Large intestine (tissue), 3 donors: Measurements from ENCODE around the gene TARS3. TPM values are rescaled to one million over a fixed set of nuclear protein-coding genes. Genes with fewer than 3 reads are reported as not detected.
"Not testable (repeated sequence)": the region's sequence is repeated elsewhere in the genome, so short reads cannot be mapped to it uniquely, and the experiment has no call there.

Experiments used
- DNase-seq, 2 donors: peaks; one replicate each; pipeline versions ENCODE4 v3.0.0 to v3.0.0-alpha.2; 2013
- H3K27ac ChIP-seq: one replicate; pipeline ENCODE4 v1.5.1; 2013; ENCODE audit warnings: low read length
- H3K27me3 ChIP-seq: 2 replicates; pipeline ENCODE4 v1.6.1; 2013; ENCODE audit warnings: low read length; ENCODE audit not compliant: control insufficient read depth, insufficient read depth
- H3K36me3 ChIP-seq: 2 replicates; pipeline ENCODE4 v1.6.1; 2013; ENCODE audit warnings: low read length; ENCODE audit not compliant: control insufficient read depth, insufficient read depth
- H3K4me1 ChIP-seq: one replicate; pipeline ENCODE4 v1.6.1; 2013; ENCODE audit warnings: low read length; ENCODE audit not compliant: control insufficient read depth, insufficient read depth
- H3K4me3 ChIP-seq: one replicate; pipeline ENCODE4 v1.5.1; 2013; ENCODE audit warnings: low read length
- H3K9me3 ChIP-seq: one replicate; pipeline ENCODE4 v1.6.1; 2013; ENCODE audit warnings: mild to moderate bottlenecking, low read depth, low read length, moderate library complexity; ENCODE audit not compliant: control insufficient read depth
- WGBS: methylation state at CpG from one replicate; pipeline ENCODE4 v1.1.5; 2013; ENCODE audit warnings: low lambda C conversion rate; ENCODE audit not compliant: insufficient coverage; 5-methylcytosine and 5-hydroxymethylcytosine counted together
- polyA plus RNA-seq: library from polyadenylated mRNA; unstranded; fragments of 120-200 nt; gene quantifications from one replicate; pipeline ENCODE4 v1.2.1, GENCODE V29; 2013

Gene TARS3
- polyA plus RNA-seq, 1 donor = 19.8 TPM

GRCh38 chr15:101626729-101627128 lies 97.5 kb downstream of the TARS3 start:
- not testable (repeated sequence) for H3K4me1 ChIP-seq
- no CpG with 5 or more reads among the region's 15 CpGs for WGBS

GRCh38 chr15:101625980-101626379 lies 98.3 kb downstream of the TARS3 start:
- Histone ChIP-seq H3K4me1 (no peaks in the 10 kb centered on the region), H3K9me3 (peaks cover 4% of the 10 kb centered on the region), H3K27ac (no peak overlapping the region), H3K36me3 (no peaks in the 10 kb centered on the region), H3K27me3 (no peaks in the 10 kb centered on the region), H3K4me3 (no peak overlapping the region)
- WGBS = no CpG with 5 or more reads among the region's 1 CpG
- DNase-seq = no peak

More at GRCh38 chr15:101626729-101627128, 97.5 kb downstream of the TARS3 start:
- H3K36me3 ChIP-seq, H3K27ac ChIP-seq, DNase-seq, H3K4me3 ChIP-seq, H3K9me3 ChIP-seq, H3K27me3 ChIP-seq: not testable (repeated sequence)

DNA sequence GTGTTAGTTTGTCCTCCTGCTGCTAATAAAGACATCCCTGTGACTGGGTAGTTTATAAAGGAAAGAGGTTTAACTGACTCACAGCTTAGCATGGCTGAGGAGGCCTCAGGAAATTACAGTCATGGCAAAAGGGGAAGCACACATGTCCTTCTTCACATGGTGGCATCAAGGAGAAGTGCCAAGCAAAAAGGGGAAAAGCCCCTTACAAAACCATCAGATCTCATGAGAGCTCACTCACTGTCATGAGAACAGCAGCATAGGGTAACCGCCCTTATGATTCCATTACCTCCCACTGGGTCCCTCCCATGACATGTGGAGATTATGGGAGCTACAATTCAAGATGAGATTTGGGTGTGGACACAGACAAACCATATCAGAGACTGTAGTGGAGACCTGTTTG lies 99.1 kb downstream of the TARS3 start:
- DNase-seq = no peak
- no peak overlapping the region for H3K27ac ChIP-seq
- H3K4me1 ChIP-seq = no peaks in the 10 kb centered on the region
- no peak overlapping the region for H3K4me3 ChIP-seq
- no peaks in the 10 kb centered on the region for H3K27me3 ChIP-seq
- peaks cover 4% of the 10 kb centered on the region for H3K9me3 ChIP-seq
- H3K36me3 ChIP-seq = no peaks in the 10 kb centered on the region
- no CpG with 5 or more reads among the region's 1 CpG for WGBS

DNA sequence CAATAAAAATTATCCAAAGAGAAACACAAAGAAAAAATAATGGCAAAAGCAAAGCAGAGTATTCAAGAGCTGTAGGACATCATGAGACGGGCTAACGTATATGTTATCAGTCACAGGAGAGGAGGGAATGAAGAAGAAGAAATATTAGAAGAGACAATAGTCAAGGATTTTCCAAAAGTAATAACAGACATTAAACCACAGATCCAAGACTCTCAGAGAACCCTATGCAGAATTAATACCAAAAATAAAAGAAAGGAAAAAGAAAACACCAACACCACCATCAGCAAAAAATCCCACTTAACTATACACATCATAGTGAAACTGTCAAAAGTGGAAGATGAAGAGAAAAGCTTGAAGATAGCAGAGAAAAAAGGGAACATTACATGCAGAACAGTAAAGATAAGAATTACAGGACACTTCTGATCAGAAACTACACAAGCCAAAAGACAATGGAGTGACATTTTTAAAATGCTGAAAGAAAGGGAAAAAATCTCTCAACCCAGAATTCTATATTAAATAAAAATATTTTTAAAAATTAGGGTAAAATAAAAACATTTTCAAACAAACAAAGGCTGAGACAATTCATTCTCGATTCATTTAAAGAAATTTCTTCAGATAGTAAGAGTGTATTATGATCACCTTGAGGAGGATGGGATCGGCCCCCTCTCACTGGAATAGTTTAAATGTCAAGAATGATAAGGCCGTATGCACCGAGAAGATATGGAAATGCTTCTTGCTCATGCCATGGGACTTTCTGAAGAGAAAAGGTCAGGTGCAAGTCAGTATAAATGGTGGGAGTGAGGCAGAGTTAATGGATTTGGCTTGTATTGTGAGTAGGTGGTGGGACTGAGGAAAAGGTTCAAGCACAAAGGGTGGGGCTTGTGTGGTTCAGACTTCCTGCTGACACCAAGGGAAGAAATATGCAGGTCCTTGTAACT lies 100.6 kb downstream of the TARS3 start:
- no peak overlapping the region for H3K4me3 ChIP-seq
- no peaks in the 10 kb centered on the region for H3K4me1 ChIP-seq
- no peaks in the 10 kb centered on the region for H3K36me3 ChIP-seq
- 100% methylated on average over 2 of the region's 6 CpGs for WGBS
- peaks cover 4% of the 10 kb centered on the region for H3K9me3 ChIP-seq
- H3K27ac ChIP-seq = no peak overlapping the region
- no peaks in the 10 kb centered on the region for H3K27me3 ChIP-seq
- DNase-seq = no peak

- H3K4me3 ChIP-seq = no peak overlapping the region
- no peak overlapping the region for H3K27ac ChIP-seq
- no CpG with 5 or more reads among the region's 3 CpGs for WGBS
- H3K27me3 ChIP-seq = no peaks in the 10 kb centered on the region
- peaks cover 4% of the 10 kb centered on the region for H3K9me3 ChIP-seq
- no peaks in the 10 kb centered on the region for H3K4me1 ChIP-seq
- no peaks in the 10 kb centered on the region for H3K36me3 ChIP-seq
- no peak for DNase-seq
Measured at GRCh38 chr15:101621961-101622360, 102.3 kb downstream of the TARS3 start.

- no peaks in the 10 kb centered on the region for H3K27me3 ChIP-seq
- WGBS = no CpG with 5 or more reads among the region's 10 CpGs
Measured at GRCh38 chr15:101620671-101621070, 103.6 kb downstream of the TARS3 start.

GRCh38 chr15:101619615-101619865 lies 104.7 kb downstream of the TARS3 start:
- peaks cover 4% of the 10 kb centered on the region for H3K9me3 ChIP-seq

More at GRCh38 chr15:101620671-101621070, 103.6 kb downstream of the TARS3 start:
- H3K4me3 ChIP-seq = no peak overlapping the region
- H3K4me1 ChIP-seq = peaks cover 10% of the 10 kb centered on the region
- H3K36me3 ChIP-seq = no peaks in the 10 kb centered on the region
- peaks cover 4% of the 10 kb centered on the region for H3K9me3 ChIP-seq
- no peak overlapping the region for H3K27ac ChIP-seq
- no peak for DNase-seq

DNA sequence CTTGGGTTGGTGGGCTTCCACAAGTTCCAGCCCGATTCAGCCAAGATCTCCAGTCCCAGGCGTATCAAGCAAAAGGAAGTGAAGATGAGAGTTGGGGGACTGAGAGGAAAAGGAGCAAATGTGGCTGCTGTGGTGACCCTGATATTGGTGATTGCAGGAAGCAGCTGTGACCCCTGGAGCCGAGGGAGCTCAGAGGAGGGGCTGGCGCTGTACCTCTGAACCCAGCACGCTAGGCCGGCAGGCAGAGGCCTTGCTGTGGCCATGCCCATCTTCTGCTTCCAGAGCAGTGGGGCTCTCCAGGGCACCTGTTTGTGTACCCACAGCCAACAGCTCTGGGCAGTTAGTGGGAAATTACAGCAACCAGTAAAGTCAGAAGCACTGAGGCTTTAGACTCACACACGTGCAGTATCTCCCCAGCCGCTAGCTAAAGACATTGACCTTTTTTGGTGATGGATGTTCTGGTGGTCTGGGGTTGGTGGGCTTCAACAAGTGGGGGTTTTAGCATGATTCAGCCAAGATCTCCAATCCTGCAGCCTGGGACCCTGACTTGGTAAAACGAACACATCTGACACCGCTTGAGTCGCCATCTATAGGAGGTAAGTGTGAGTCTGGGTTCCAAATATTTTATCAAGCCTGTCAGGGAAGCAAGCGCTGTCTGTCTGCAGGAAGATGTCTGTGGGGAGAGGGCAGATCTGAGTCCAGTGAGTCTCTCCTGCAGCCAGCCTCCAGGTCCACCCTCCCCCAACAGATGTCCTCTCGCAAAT lies 105.2 kb downstream of the TARS3 start:
- peaks cover 4% of the 10 kb centered on the region for H3K9me3 ChIP-seq
- WGBS = no CpG with 5 or more reads among the region's 13 CpGs

More at GRCh38 chr15:101619615-101619865, 104.7 kb downstream of the TARS3 start:
- H3K4me1 ChIP-seq = peaks cover 13% of the 10 kb centered on the region
- H3K36me3 ChIP-seq = no peaks in the 10 kb centered on the region
- WGBS = no CpG with 5 or more reads among the region's 6 CpGs
- H3K27me3 ChIP-seq = no peaks in the 10 kb centered on the region
- H3K27ac ChIP-seq = no peak overlapping the region
- no peak for DNase-seq
- no peak overlapping the region for H3K4me3 ChIP-seq

DNA sequence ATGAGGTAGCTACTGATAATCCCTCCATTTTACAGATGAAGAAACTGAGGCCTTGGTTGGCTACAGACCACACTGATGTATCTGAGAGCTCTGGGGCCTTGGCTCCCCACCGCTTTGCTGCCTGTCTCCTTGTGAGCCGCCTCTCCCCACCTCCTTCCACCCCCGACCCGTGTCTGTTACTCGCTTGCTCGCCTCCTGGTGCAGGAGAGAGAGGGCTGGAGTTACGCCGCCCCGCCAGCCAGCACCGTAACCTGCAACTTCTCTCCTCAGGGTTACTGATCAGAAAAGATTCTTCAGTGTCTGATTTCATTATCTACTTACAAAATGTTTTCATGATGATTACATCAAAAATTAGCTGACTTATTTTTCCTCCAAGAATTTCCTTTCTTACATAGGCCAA lies 106.2 kb downstream of the TARS3 start:
- DNase-seq = no peak
- no CpG with 5 or more reads among the region's 10 CpGs for WGBS
- H3K4me1 ChIP-seq = peaks cover 21% of the 10 kb centered on the region
- H3K9me3 ChIP-seq = peaks cover under 1% of the 10 kb centered on the region
- H3K27ac ChIP-seq = no peak overlapping the region
- H3K27me3 ChIP-seq = no peaks in the 10 kb centered on the region
- no peak overlapping the region for H3K4me3 ChIP-seq
- no peaks in the 10 kb centered on the region for H3K36me3 ChIP-seq

More for the DNA sequence above, 105.2 kb downstream of the TARS3 start:
- Histone ChIP-seq H3K27ac (no peak overlapping the region), H3K36me3 (no peaks in the 10 kb centered on the region), H3K4me3 (no peak overlapping the region), H3K4me1 (peaks cover 13% of the 10 kb centered on the region), H3K27me3 (no peaks in the 10 kb centered on the region)
- DNase-seq = no peak

DNA sequence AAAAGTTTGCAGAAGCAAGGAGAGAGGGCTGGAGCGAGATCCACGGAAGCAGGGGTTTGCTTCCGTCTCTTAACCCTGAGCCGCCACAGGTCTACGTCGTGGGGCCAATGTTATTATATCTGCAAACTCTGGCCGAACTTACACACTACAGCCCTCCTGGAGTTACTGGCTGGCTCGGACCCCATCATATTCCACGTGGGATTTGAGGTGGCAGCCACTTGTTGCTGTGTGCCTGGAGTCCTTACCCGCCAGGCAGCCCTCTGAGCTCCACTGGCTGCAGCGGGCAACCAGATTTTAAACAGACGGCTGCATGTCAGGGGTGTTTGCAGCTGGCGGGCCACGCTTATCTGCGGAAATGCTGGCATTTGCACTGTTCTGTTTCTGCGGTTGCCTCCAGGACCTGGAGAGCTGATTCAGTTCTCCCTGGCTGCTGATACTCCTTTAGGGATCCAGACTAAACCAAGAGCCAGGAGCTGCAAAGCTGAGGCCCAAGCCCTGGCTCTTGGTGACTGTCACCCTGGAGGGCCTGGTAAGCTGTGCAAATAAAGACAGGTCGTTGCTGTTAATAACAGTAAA lies 106.8 kb downstream of the TARS3 start:
- DNase-seq = no peak
- Histone ChIP-seq H3K9me3 (no peaks in the 10 kb centered on the region), H3K4me3 (no peak overlapping the region), H3K36me3 (no peaks in the 10 kb centered on the region), H3K4me1 (peaks cover 26% of the 10 kb centered on the region), H3K27ac (no peak overlapping the region), H3K27me3 (no peaks in the 10 kb centered on the region)
- no CpG with 5 or more reads among the region's 17 CpGs for WGBS
